SK-N-SH (cell line): ENCODE results near the gene RFTN1. TPM values are rescaled to one million over a fixed set of nuclear protein-coding genes. Genes with fewer than 3 reads are reported as not detected.

Source experiments
- CTCF ChIA-PET: fragments of 300-600, 350-600 bp; formaldehyde crosslinking; extraction: SDS; loops from one replicate; lab custom pipeline; 2021; lab: Yijun Ruan, JAX
- POLR2A ChIA-PET: fragments of 350-600 bp; sonication (Branson Sonifier 250); formaldehyde crosslinking; extraction: SDS; loops from one replicate; lab custom pipeline; 2020; ENCODE audit warnings: antibody characterized with exemption, inconsistent platforms; lab: Yijun Ruan, JAX
- DNase-seq: peaks from one replicate; pipeline ENCODE4 v3.0.0; 2012
- H2AFZ ChIP-seq: fragments of 200-600 bp; sonication (generic); 2 replicates; pipeline ENCODE4 v1.8.1; 2016; ENCODE audit warnings: antibody characterized with exemption, mild to moderate bottlenecking, low read depth
- H3F3A ChIP-seq: fragments of 200-600 bp; sonication (generic); replicated peaks from 2 replicates; pipeline ENCODE3; 2016; ENCODE audit warnings: antibody characterized with exemption, mild to moderate bottlenecking; ENCODE audit not compliant: insufficient read depth
- H3K27ac ChIP-seq, 2 experiments: fragments of 200-500 bp in 1 of 2; fragments of 200-600 bp in 1 of 2; sonication (Bioruptor generic) in 1 of 2; sonication (generic), shearing (Covaris generic) in 1 of 2; 2 replicates each; pipeline versions ENCODE4 v1.5.1 to v1.6.1; 2014 to 2016; ENCODE audit warnings: low read depth in 2 of 2, inconsistent platforms in 1 of 2, low read length in 1 of 2, mild to moderate bottlenecking in 1 of 2, mixed read lengths in 1 of 2
- H3K27me3 ChIP-seq: fragments of 200-600 bp; sonication (generic), shearing (Covaris generic); 2 replicates; pipeline ENCODE4 v1.6.1; 2016; ENCODE audit warnings: mixed run types; ENCODE audit not compliant: insufficient read depth
- H3K36me3 ChIP-seq, 2 experiments: fragments of 200-500 bp in 1 of 2; fragments of 200-600 bp in 1 of 2; sonication (Bioruptor generic) in 1 of 2; sonication (generic) in 1 of 2; replicated peaks in 1 of 2; 2 replicates each; pipeline versions ENCODE3 to v1.5.1; 2014 to 2016; ENCODE audit warnings: low read length in 1 of 2, mild to moderate bottlenecking in 1 of 2; ENCODE audit not compliant: insufficient read depth in 2 of 2, control insufficient read depth in 1 of 2
- H3K4me1 ChIP-seq, 2 experiments: fragments of 200-500 bp in 1 of 2; fragments of 200-600 bp in 1 of 2; sonication (Bioruptor generic) in 1 of 2; sonication (generic), shearing (Covaris generic) in 1 of 2; 2 replicates each; pipeline versions ENCODE4 v1.5.1 to v1.6.1; 2014 to 2016; ENCODE audit warnings: low read depth in 1 of 2, low read length in 1 of 2, mixed run types in 1 of 2; ENCODE audit not compliant: insufficient read depth in 2 of 2, control insufficient read depth in 1 of 2
- H3K4me2 ChIP-seq: fragments of 200-600 bp; sonication (generic), shearing (Covaris generic); 2 replicates; pipeline ENCODE4 v1.6.1; 2017; ENCODE audit warnings: mixed run types
- H3K4me3 ChIP-seq, 2 experiments: fragments of 200-500 bp in 1 of 2; fragments of 200-600 bp in 1 of 2; sonication (Bioruptor generic) in 1 of 2; sonication (generic), shearing (Covaris generic) in 1 of 2; 2 replicates each; pipeline versions ENCODE4 v1.5.1 to v1.8.1; 2014 to 2016; ENCODE audit warnings: low read depth in 2 of 2, inconsistent platforms in 1 of 2, low read length in 1 of 2, mild to moderate bottlenecking in 1 of 2, mixed read lengths in 1 of 2, moderate library complexity in 1 of 2
- H3K79me2 ChIP-seq: fragments of 200-600 bp; sonication (generic); 2 replicates; pipeline ENCODE4 v1.8.1; 2017; ENCODE audit warnings: mild to moderate bottlenecking; ENCODE audit not compliant: insufficient read depth
- H3K9ac ChIP-seq: fragments of 200-600 bp; sonication (generic); 2 replicates; pipeline ENCODE4 v1.6.1; 2017; ENCODE audit warnings: mixed run types
- H3K9me2 ChIP-seq: fragments of 200-600 bp; sonication (generic); 2 replicates; pipeline ENCODE4 v1.6.1; 2017; ENCODE audit warnings: mixed run types
- H3K9me3 ChIP-seq: fragments of 200-600 bp; sonication (generic); 2 replicates; pipeline ENCODE4 v1.6.1; 2017; ENCODE audit warnings: mixed run types, mild to moderate bottlenecking, moderate library complexity
- H4K20me1 ChIP-seq: fragments of 200-600 bp; sonication (generic); 2 replicates; pipeline ENCODE4 v1.6.1; 2017; ENCODE audit warnings: mild to moderate bottlenecking, mixed run types; ENCODE audit not compliant: insufficient read depth
- CHD2 ChIP-seq: fragments of 150-350 bp; IDR thresholded peaks from 2 replicates; pipeline ENCODE4 v1.6.1; 2018; ENCODE audit warnings: low read length; ENCODE audit not compliant: partially characterized antibody
- FOSL2 ChIP-seq: IDR thresholded peaks from 2 replicates; pipeline ENCODE4 v1.4.0; 2012; ENCODE audit warnings: low read depth, mild to moderate bottlenecking, moderate library complexity, borderline replicate concordance
- FOXJ3 ChIP-seq: sonication (generic); formaldehyde crosslinking; IDR thresholded peaks from 2 replicates; pipeline ENCODE4 v1.5.1; 2020; ENCODE audit warnings: mild to moderate bottlenecking, missing genetic modification reagents
- FOXM1 ChIP-seq: IDR thresholded peaks from 2 replicates; pipeline ENCODE4 v1.4.0; 2012; ENCODE audit warnings: low read depth, mild to moderate bottlenecking
- GABPA ChIP-seq: IDR thresholded peaks from 2 replicates; pipeline ENCODE4 v1.4.0; 2012; ENCODE audit warnings: low read depth, mild to moderate bottlenecking
- GATA2 ChIP-seq: sonication (generic); formaldehyde crosslinking; IDR thresholded peaks from 2 replicates; pipeline ENCODE4 v1.5.0; 2020; ENCODE audit warnings: mild to moderate bottlenecking, missing genetic modification reagents
- JUND ChIP-seq: IDR thresholded peaks from 2 replicates; pipeline ENCODE4 v1.4.0; 2012
- MAX ChIP-seq: IDR thresholded peaks from 2 replicates; pipeline ENCODE4 v1.4.0; 2012; ENCODE audit warnings: low read depth
- MEF2A ChIP-seq: IDR thresholded peaks from 2 replicates; pipeline ENCODE4 v1.4.0; 2012; ENCODE audit warnings: low read depth, borderline replicate concordance
- MXI1 ChIP-seq: IDR thresholded peaks from 2 replicates; pipeline ENCODE4 v1.6.1; 2012; ENCODE audit warnings: mild to moderate bottlenecking, low read depth, low read length, improper control_type of control experiment
- NRF1 ChIP-seq: IDR thresholded peaks from 2 replicates; pipeline ENCODE4 v1.6.1; 2012; ENCODE audit warnings: low read depth, mild to moderate bottlenecking, low read length
- POLR2AphosphoS5 ChIP-seq: IDR thresholded peaks from 2 replicates; pipeline ENCODE4 v1.6.1; 2012; ENCODE audit warnings: low read depth, low read length
- RCOR1 ChIP-seq: fragments of 150-350 bp; IDR thresholded peaks from 2 replicates; pipeline ENCODE4 v1.6.1; 2017; ENCODE audit warnings: antibody characterized with exemption, low read length
- RFX5 ChIP-seq: IDR thresholded peaks from 2 replicates; pipeline ENCODE4 v1.6.1; 2012; ENCODE audit warnings: mild to moderate bottlenecking, improper control_type of control experiment, low read length
- RXRA ChIP-seq: IDR thresholded peaks from 2 replicates; pipeline ENCODE4 v1.4.0; 2012; ENCODE audit warnings: low read depth, mild to moderate bottlenecking, borderline replicate concordance
- SMC3 ChIP-seq: IDR thresholded peaks from 2 replicates; pipeline ENCODE4 v1.6.1; 2012; ENCODE audit warnings: low read depth, low read length, improper control_type of control experiment
- TAF1 ChIP-seq: IDR thresholded peaks from 2 replicates; pipeline ENCODE4 v1.6.1; 2012; ENCODE audit warnings: low read depth, mild to moderate bottlenecking, low read length, moderate library complexity, borderline replicate concordance
- TCF12 ChIP-seq: IDR thresholded peaks from 2 replicates; pipeline ENCODE4 v1.4.0; 2012
- TEAD4 ChIP-seq: IDR thresholded peaks from 2 replicates; pipeline ENCODE4 v1.4.0; 2012; ENCODE audit warnings: mild to moderate bottlenecking, borderline replicate concordance; ENCODE audit not compliant: insufficient read depth
- USF2 ChIP-seq: fragments of 150-350 bp; IDR thresholded peaks from 2 replicates; pipeline ENCODE4 v1.6.1; 2017; ENCODE audit warnings: antibody characterized with exemption, low read length, low read depth, borderline replicate concordance
- ZBTB33 ChIP-seq: IDR thresholded peaks from 2 replicates; pipeline ENCODE4 v1.4.0; 2012; ENCODE audit warnings: low read depth, borderline replicate concordance
- whole genome bisulfite sequencing: methylation state at CpG from one replicate; pipeline ENCODE4 v1.1.6; 2017; ENCODE audit warnings: low lambda C conversion rate; 5-methylcytosine and 5-hydroxymethylcytosine counted together
- polyA plus RNA-seq, 3 experiments: library from polyadenylated mRNA; depleted of rRNA; stranded (reverse); fragments of >200 nt; gene quantifications; 2 replicates each; pipeline ENCODE4 v1.2.3, GENCODE V29; 2012

RFTN1 gene
- polyA plus RNA-seq, 1 of the 3 experiments (the other 2 are of a cell fraction): 21.2 TPM

- TF ChIP-seq FOSL2: no peak
- TF ChIP-seq GABPA: no peak
Measured at GRCh38 chr3:16361087-16361486, 152.4 kb downstream of the RFTN1 start (continued).

- Histone ChIP-seq H4K20me1 (no peaks in the 10 kb centered on the region), H3K36me3 (peaks cover 12 to 30% of the 10 kb centered on the region in 2 experiments), H2AFZ (no peak overlapping the region), H3K9me2 (no peaks in the 10 kb centered on the region), H3K4me3 (no peak overlapping the region), H3K9me3 (no peaks in the 10 kb centered on the region), H3K79me2 (no peaks in the 10 kb centered on the region), H3K27ac (no peak overlapping the region), H3K9ac (no peak overlapping the region), H3F3A (peaks cover 4% of the 10 kb centered on the region), H3K27me3 (no peaks in the 10 kb centered on the region), H3K4me1 (no peaks in the 10 kb centered on the region; a peak in 1 of 4 replicates), H3K4me2 (no peak overlapping the region)
- ChIA-PET POLR2A (no interaction called here), CTCF (no interaction called here)
- no peak for DNase-seq
- TF ChIP-seq USF2 (no peak), FOXJ3 (CRISPR knock-in tag) (no peak), TAF1 (no peak), ZBTB33 (no peak), TEAD4 (no peak), MXI1 (no peak), CHD2 (no peak), JUND (no peak), TCF12 (no peak), MEF2A (no peak), FOXM1 (no peak), SMC3 (no peak), RXRA (no peak), GATA2 (CRISPR knock-in tag) (no peak), RFX5 (no peak), RCOR1 (no peak), POLR2AphosphoS5 (no peak), NRF1 (no peak), MAX (no peak)
- 91% methylated on average over 4 of the region's 4 CpGs for WGBS
Measured at GRCh38 chr3:16359331-16359730, 154.2 kb downstream of the RFTN1 start.
